GM20431 (cell line): ENCODE results near the gene RIC8B.

ENCODE experiments used
- in situ Hi-C: fragments of 300-500 bp; cut with MseI, MboI; formaldehyde crosslinking; loops from one replicate; pipeline ENCODE4 v1.15.0; 2020; ENCODE audit warnings: low sequenced_read_pairs; ENCODE audit not compliant: unreplicated experiment

RIC8B gene

GRCh38 chr12:106791531-106791930 is 17.0 kb downstream of the RIC8B start:
- in situ Hi-C loops: no loop called here

- in situ Hi-C loops: no loop called here
Measured at GRCh38 chr12:106794369-106794768, 19.9 kb downstream of the RIC8B start.

DNA sequence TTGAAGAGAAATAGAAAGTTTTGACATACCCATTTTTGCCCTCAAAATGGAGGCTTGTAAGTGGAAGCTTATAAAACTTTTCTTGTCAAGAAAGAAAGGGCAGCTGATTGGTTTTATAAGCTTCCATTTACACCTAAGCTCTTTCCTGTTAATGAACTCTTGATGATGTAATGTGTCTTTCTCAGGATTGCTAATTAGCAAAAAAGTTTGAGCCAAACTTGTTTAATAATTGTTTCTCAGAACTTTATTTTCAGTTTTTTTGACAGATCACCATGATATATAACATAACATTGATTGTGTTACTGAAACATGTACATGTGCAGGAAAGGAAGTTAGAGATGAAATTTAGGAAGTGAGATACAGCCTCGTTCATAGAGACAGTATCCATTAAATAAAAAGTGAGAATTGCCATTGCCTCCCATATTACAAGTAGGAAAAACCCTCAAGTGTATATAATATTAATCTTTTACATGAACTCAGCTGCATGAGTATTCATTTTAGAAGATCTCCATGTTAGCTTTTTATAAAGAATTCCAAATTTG is 26.8 kb downstream of the RIC8B start:
- in situ Hi-C loops: no loop called here

- in situ Hi-C loops: no loop called here
Measured at GRCh38 chr12:106801830-106802533, 27.5 kb downstream of the RIC8B start.

DNA sequence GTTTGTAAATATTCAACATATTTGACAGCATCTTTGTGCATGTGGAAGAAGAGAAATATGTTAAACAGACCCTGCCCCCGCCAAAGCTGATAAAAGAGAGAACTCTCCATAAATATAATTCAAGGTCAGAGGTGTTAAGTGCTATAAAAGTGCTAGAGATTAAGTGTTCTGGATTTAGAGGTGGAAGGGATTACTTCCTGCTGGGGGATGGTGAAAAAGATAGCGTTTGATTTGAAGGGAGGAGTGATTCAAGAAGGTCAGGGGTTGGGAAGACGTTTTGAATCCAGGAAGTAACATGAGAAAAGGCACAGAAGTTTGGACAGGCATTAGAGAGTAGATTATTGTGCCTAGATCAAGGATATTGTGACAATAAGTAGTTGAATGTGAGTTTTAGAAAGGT is 30.2 kb downstream of the RIC8B start:
- in situ Hi-C loops: no loop called here

DNA sequence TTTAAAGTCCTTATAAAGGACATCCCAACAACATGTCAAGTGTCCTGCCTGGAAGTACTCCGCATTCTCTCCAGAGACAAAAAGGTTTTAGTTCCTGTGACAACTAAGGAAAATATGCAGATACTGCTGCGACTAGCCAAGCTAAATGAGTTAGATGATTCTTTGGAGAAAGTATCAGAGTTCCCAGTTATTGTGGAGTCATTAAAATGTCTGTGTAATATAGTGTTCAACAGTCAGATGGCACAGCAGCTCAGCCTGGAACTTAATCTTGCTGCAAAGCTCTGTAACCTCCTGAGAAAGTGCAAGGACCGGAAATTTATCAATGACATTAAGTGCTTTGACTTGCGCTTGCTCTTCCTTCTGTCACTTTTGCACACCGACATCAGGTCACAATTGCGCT is 40.2 kb downstream of the RIC8B start:
- in situ Hi-C loops: no loop called here

- in situ Hi-C loops: no loop called here
Measured at GRCh38 chr12:106815741-106816140, 41.3 kb downstream of the RIC8B start.

DNA sequence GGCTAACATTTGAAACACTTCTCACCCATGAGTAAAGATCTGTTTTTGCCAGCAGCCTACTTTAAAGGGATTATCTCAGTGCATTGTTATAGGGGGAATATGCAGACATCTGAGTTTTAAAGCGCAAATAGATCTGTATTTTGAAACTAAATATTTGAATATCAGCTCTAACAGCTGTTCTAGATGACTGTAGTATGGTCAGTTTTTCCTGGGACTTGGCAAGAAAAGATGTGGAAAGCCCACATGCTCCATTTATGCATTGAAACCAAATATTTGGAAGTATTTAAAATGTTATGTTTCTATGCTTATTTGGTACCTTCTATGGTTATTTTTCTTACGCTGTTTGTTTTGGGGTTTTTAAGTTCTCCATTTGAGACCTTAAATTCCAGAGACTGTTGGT is 41.7 kb downstream of the RIC8B start:
- in situ Hi-C loops: no loop called here

DNA sequence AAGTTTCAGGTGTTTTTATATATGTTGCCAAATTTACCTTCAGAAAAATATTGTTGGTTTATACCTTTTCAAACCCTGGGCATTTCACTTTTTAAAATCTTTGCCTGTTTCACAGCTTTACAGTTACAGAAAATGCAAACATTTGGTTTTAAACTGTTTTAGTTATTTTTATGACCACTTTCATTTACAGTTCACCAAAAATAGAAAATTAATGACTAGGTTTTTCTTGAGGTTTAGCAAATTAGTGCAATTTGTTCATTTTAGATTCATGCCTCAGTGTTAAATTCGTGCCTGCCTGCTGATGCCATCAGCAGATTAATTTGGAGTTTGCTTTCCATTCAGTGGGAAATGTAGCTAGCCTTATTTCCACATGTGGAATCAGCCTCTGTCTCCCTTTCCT is 45.5 kb downstream of the RIC8B start:
- in situ Hi-C loops: no loop called here

DNA sequence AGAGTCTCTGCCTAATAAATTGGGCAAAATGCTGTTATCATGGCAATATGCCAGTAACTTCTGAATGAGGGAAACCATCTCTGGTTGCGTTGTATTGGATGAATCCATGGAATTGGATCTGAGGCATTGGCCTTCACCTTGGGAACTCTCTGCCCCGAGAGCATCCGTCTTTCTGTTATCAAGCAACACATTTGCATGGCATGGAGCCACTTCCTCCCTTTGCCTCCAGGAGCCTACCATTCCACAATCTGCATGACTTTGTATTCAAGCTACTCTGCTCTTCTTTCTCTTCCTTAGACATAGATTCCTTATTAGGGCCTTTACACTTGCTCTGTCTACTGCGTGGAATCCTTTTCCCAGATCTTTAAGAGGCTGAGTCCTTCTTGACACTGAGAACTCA is 57.2 kb downstream of the RIC8B start:
- in situ Hi-C loops: no loop called here

- in situ Hi-C loops: no loop called here
Measured at GRCh38 chr12:106837782-106838181, 63.3 kb downstream of the RIC8B start.

DNA sequence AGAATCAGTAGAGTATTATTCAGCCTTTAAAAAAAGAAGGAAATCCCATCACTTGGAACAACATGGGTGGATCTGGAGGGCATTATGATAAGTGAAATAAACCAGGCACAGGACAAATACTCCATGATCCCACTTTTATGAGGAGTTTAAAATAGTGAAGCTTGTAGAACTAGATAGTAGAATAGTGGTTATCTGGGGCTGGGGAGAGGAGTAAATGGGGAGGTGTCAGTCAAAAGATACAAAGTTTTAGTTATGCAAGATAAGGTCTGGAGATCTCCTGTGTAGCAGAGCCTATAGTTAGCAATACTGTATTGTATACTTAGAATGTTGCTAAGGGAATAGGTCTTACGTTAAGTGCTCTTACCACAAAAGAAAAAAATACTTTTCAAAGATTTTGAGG is 64.9 kb downstream of the RIC8B start:
- in situ Hi-C loops: no loop called here

GRCh38 chr12:106840243-106840642 is 65.8 kb downstream of the RIC8B start:
- in situ Hi-C loops: no loop called here

- in situ Hi-C loops: no loop called here
Measured at GRCh38 chr12:106841510-106842302, 67.2 kb downstream of the RIC8B start.

- in situ Hi-C loops: no loop called here
Measured at GRCh38 chr12:106845902-106846301, 71.4 kb downstream of the RIC8B start.

DNA sequence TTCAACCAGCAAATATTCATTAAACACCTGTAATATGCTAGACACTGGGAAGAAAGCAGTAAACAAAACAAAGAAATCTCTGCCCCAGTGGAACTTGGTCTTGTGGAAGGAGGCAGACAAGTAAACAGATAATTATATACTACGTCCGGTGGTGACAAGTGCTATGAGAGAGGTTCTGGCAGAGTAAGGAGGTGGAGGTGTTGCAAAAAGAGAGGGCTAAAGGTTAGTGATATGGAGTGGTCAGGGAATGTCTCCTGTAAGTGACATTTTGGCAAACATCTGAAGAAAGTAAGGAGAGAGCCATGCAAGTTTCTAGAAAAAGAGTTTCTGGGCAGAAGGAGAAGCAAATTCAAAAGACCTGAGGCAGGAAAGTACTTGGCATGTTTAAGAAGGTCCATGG is 73.4 kb downstream of the RIC8B start:
- in situ Hi-C loops: no loop called here

DNA sequence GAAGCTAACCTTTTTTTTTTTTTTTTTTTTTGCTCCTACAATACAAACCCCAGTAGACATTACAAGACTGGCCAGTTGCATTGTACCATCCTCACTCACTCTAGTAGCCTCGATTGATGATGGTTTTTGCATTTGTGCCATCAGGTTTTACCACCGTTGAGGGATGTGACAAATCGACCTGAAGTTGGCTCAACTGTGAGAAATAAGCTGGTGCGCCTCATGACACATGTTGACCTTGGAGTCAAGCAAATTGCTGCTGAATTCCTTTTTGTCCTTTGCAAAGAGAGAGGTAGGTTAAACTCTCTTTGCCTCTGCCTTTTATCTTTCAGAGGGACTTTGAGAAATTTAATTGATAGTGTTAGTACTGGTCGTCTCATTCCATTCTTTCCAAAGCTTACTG is 76.8 kb downstream of the RIC8B start:
- in situ Hi-C loops: no loop called here

GRCh38 chr12:106854723-106855122 is 80.2 kb downstream of the RIC8B start:
- in situ Hi-C loops: no loop called here

DNA sequence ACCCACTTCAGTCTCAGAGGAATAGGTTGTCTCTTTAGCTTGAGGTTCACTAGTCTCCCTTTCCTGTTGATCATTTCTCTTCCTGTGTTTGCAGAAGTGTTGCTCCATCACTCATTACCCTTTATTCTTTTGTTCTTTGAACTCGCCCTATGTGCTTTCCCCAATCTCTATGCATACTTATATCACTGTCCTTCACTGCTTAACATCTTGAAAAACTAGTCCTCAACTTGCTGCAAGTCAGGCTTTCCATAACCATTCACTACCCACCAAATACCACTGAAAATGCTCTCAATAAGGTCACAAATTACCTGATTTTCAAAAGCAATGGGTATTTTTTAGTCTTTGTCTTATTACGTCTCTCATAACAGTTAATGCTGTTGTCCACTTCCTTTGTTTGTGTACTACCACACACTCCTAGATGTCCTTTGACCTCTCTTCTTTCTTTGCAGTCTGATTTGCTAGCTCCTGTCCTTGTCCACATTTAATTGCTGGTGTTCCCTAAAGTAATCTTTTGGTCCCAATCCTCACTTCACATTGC is 80.8 kb downstream of the RIC8B start:
- in situ Hi-C loops: no loop called here

DNA sequence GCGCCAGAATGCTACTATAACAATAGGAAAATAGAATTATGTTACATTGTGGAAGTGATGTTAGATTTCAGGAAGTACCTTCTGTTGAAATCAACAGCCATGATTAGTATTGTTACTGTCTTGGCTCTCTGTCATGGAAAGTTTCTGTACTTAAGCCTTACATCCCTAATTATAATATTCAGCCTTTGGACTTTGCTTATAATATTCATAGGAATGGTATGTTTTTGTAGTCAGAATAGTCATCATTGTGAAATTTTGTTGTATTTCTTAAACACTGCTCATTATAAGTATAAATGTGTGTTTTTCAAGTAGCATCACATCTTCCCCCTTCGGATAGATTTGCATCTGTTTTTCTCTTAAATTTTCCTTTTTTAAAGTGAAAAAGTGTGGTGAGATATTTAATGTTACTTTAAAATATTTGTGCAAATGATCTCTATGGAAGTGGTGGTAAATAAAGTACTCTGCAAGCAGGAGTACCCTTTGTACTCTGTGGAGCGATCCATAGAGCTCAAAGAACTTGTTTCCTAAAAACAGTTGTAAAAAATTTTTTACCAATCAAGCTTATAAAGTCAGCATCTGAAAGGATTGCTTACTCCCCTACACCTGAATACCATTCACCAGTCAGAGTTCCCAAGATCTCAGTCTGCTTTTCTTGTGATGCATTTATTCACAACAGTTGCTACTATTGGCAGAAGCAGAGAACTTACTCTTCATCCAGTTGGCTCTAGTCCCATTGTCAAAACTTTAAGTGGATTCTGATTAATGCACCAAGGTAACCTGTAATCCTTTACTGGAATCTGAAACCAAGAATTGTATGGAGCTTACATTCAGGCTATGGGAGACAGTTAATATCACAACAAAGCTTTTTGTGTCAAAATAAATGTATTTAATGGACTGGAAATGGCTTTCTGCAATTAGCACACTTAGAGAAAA is 87.8 kb downstream of the RIC8B start:
- in situ Hi-C loops: no loop called here
